Astrocyte of the cerebellum (primary cell): Measurements from ENCODE around the gene SCML2.
"Not testable (repeated sequence)": the region's sequence is repeated elsewhere in the genome, so short reads cannot be mapped to it uniquely, and the experiment has no call there.

ENCODE experiments used
- DNase-seq: peaks from one replicate; pipeline ENCODE4 v3.0.0-alpha.2; 2011; ENCODE audit warnings: low read depth
- H3K4me3 ChIP-seq: 2 replicates; pipeline ENCODE4 v1.5.1; 2011; ENCODE audit warnings: mild to moderate bottlenecking, low read depth, low read length, moderate library complexity
- CTCF ChIP-seq: IDR thresholded peaks from 2 replicates; pipeline ENCODE4 v1.5.1; 2012; ENCODE audit warnings: low read length, low read depth, moderate library complexity, mild to moderate bottlenecking; ENCODE audit errors: missing control alignments
- in situ Hi-C: cut with HindIII; loops from 2 replicates; pipeline ENCODE4 v1.10.0; 2017; ENCODE audit warnings: low sequenced_read_pairs

The SCML2 gene

GRCh38 chrX:18354369-18355223 is at the start of gene SCML2:
SCML2 (minus strand) TSS chrX:18354688; CDS start chrX:18334071, 20,617 bp downstream.
- no peak for TF ChIP-seq CTCF
- H3K4me3 ChIP-seq, result peak within 1 kb of the TSS; percentile 53
- no peak for DNase-seq
- in situ Hi-C loops, result no loop called here

- no peak for TF ChIP-seq CTCF
- in situ Hi-C loops, result loop anchor here (25.0 kb wide), 1 partner anchor 935 kb away; the partner anchor contains the start of gene PDHA1
- no peak for DNase-seq
- no peak overlapping the region for H3K4me3 ChIP-seq
These were observed 47.3 kb upstream of the SCML2 start for GRCh38 chrX:18401848-18402213.

DNA sequence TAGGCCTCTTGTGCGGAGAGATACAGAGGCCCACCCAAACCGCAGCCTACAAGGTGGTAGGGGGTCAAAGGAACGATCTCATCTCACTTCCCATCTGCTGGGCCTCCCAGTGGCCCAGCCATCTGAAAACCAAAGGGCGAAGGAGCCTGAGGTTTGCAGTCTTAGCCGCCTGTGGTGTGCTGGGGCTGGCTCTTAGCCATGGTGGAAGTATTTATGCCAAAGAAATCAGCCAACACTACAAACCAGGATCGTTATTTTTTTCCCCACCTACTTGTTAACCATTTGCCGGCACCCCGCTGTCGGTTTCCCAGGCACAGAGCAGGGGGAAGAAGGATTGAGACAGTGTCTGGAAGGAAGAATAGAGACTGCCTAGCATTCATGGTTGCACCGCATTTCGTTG is 40.0 kb upstream of the SCML2 start:
- DNase-seq, result peak; percentile 48
- in situ Hi-C loops, result no loop called here
- peak overlapping the region; percentile 2 for H3K4me3 ChIP-seq
- no peak for TF ChIP-seq CTCF

DNA sequence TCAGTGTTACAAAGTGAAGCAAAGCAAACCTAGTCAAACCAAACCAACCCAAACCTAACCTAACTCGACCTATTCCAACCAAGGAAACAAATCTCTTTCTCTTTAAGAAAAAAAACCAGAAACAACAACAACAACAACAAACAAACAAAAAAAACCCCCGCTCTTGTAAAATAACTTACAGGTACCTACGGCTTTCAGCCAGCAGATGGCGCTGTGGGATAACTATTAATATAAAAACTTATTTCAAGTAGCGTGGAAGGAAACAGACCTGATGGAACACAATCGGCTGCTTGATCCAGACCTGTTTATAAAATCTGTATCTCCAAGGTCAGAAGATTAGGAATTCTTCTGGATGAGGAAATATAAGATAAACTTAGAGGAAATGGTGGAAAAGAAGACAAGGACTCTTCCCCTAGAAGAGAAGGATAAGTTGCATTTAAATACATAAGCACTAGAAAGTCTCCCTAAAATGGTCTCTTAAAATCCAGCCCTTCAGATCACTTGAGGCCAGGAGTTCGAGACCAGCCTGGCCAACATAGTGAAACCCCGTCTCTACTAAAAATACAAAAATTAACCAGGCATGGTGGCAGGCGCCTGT is 36.6 kb upstream of the SCML2 start:
- no peak overlapping the region for H3K4me3 ChIP-seq
- in situ Hi-C loops, result no loop called here
- TF ChIP-seq CTCF, result peak; percentile 63
- DNase-seq, result peak; percentile 54

GRCh38 chrX:18389966-18390365 is 35.5 kb upstream of the SCML2 start:
- no peak for TF ChIP-seq CTCF
- in situ Hi-C loops, result no loop called here
- no peak for DNase-seq
- no peak overlapping the region for H3K4me3 ChIP-seq

DNA sequence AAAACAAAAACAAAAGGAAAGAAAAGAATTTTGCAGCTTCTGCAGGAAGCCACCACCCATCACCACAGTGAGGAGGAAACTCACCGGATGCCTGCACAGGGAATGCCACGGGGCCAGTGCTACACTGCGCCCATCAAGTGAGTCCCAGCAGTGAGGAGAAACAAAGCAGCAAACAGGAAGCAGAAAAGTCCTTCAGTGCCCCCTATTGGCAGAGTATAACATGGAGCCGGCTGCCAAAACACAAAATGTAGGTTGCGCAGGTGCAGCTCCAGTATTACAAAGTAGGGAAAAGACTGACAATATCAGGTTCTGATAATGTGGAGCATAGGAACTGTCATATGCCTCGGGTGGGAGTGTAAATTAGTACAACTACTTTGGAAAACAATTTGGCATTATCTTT is 23.3 kb upstream of the SCML2 start:
- peak; percentile 46 for TF ChIP-seq CTCF
- in situ Hi-C loops, result no loop called here
- DNase-seq, result no peak
- H3K4me3 ChIP-seq, result no peak overlapping the region

- DNase-seq, in situ Hi-C loops, H3K4me3 ChIP-seq: not testable (repeated sequence)
These were observed 20.8 kb upstream of the SCML2 start for GRCh38 chrX:18375131-18375805.

DNA sequence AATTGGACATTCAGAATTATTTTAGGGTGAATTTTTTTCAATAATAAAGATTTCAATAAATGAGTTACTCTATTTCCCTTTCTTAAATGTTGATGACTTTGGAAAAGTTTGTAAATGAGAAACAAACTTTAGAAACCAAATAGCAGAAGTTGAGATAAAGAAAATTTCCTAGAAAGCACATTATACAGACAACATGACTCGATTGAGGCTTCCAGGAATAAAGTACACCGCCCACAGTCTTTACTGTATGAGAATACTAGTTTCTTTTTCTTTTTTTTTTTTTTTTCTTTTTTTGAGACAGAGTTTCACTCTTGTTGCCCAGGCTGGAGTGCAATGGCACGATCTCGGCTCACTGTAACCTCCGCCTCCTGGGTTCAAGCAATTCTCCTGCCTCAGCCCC is 14.6 kb upstream of the SCML2 start:
- H3K4me3 ChIP-seq, DNase-seq, in situ Hi-C loops: not testable (repeated sequence)
